Kidney (tissue), 14 donors: ENCODE measurements around the gene MRPL45. TPM values are rescaled to one million over a fixed set of nuclear protein-coding genes. Genes with fewer than 3 reads are reported as not detected.

ENCODE experiments used
- DNase-seq, 5 donors: peaks; one replicate each; pipeline ENCODE4 v3.0.0-alpha.2; 2013 to 2020
- FAIRE-seq: peaks from 2 replicates; lab custom pipeline; 2012; peaks lifted over from hg19 to GRCh38; lab: Jason Lieb, UNC
- H3K27ac ChIP-seq, 2 donors: one replicate each; pipeline ENCODE4 v1.7.0; 2013; ENCODE audit warnings: low read depth in 2 of 2, low read length in 2 of 2, inconsistent platforms in 1 of 2
- H3K27me3 ChIP-seq: one replicate; pipeline ENCODE4 v1.7.1; 2013; ENCODE audit warnings: low read length, inconsistent platforms; ENCODE audit not compliant: control insufficient read depth, insufficient read depth
- H3K36me3 ChIP-seq, 3 donors: one replicate each; pipeline versions ENCODE4 v1.7.0 to v1.7.1; 2013; ENCODE audit warnings: low read length in 3 of 3, control low read depth in 1 of 3, inconsistent platforms in 1 of 3; ENCODE audit not compliant: insufficient read depth in 3 of 3, control insufficient read depth in 2 of 3
- H3K4me1 ChIP-seq, 3 donors: one replicate each; pipeline versions ENCODE4 v1.7.0 to v1.7.1; 2013; ENCODE audit warnings: low read length in 3 of 3, inconsistent platforms in 1 of 3, low read depth in 1 of 3; ENCODE audit not compliant: control insufficient read depth in 2 of 3, insufficient read depth in 2 of 3
- H3K4me3 ChIP-seq, 3 donors: one replicate each; pipeline versions ENCODE4 v1.7.0 to v1.8.1; 2013; ENCODE audit warnings: low read length in 3 of 3, control low read depth in 1 of 3, inconsistent platforms in 1 of 3
- H3K9ac ChIP-seq, 3 donors: one replicate each; pipeline versions ENCODE4 v1.7.0 to v1.7.1; 2013; ENCODE audit warnings: low read length in 3 of 3, control low read depth in 1 of 3, inconsistent platforms in 1 of 3
- H3K9me3 ChIP-seq, 3 donors: one replicate each; pipeline versions ENCODE4 v1.7.0 to v1.7.1; 2013; ENCODE audit warnings: low read length in 3 of 3, control low read depth in 1 of 3, inconsistent platforms in 1 of 3; ENCODE audit not compliant: control insufficient read depth in 2 of 3, insufficient read depth in 1 of 3
- CTCF ChIP-seq: IDR thresholded peaks from 3 replicates; pipeline ENCODE4 v1.5.1; 2012; ENCODE audit warnings: mild to moderate bottlenecking, moderate library complexity, borderline replicate concordance; ENCODE audit not compliant: insufficient read depth; ENCODE audit errors: extremely low read depth
- intact Hi-C: fragments of 100-400 bp; cut with DNase I; formaldehyde crosslinking; loops from one replicate; pipeline ENCODE4 v1.11.1; 2022
- polyA plus RNA-seq: library from polyadenylated mRNA; stranded (reverse); fragments of 350-450 nt; fragmentation: Illumina TruSeq; extraction: RNeasy Lipid Tissue Mini Kit (QIAGEN cat#74804); gene quantifications from one replicate; pipeline ENCODE4 v1.2.3, GENCODE V29; 2014; ENCODE audit warnings: low read depth, low replicate concordance; ENCODE audit not compliant: insufficient read depth
- total RNA-seq: library from RNA; stranded (reverse); fragmentation: NEBNext Ultra II Directional; extraction: Animal tissue kit (Norgen Biotek cat#: 25700); gene quantifications from one replicate; pipeline ENCODE4 v1.2.1, GENCODE V29; 2021
- donor health status: control.
- donor health status: control.
- donor health status: control.
- donor health status: control.
- donor health status: control.
- donor health status: DM: yes; HTN: yes; CAD: no.
- donor health status: Normal renal cell carcinoma (clear cell type).

MRPL45 gene
- total and polyA plus RNA-seq, 2 donors from 2014 or later: 28.0 to 45.9 TPM

- H3K9me3 ChIP-seq: no peaks in the 10 kb centered on the region
- H3K27me3 ChIP-seq: no peaks in the 10 kb centered on the region
- no peaks in the 10 kb centered on the region for H3K4me1 ChIP-seq
- intact Hi-C loops: no loop called here
- no peak for TF ChIP-seq CTCF
- H3K4me3 ChIP-seq: no peak overlapping the region
- H3K36me3 ChIP-seq: peaks cover 0 to 9% (median 9%) of the 10 kb centered on the region in 3 donors
- no peak for FAIRE-seq
- H3K27ac ChIP-seq: no peak overlapping the region
- DNase-seq: no peak
- no peak overlapping the region for H3K9ac ChIP-seq
Observed at GRCh38 chr17:38315497-38315896, 18.5 kb downstream of the MRPL45 start.

- H3K9me3 ChIP-seq: no peaks in the 10 kb centered on the region
- intact Hi-C loops: no loop called here
- H3K27ac ChIP-seq: no peak overlapping the region
- peaks cover 0 to 12% (median 9%) of the 10 kb centered on the region in 3 donors for H3K36me3 ChIP-seq
- H3K9ac ChIP-seq: no peak overlapping the region
- FAIRE-seq (no peak), DNase-seq (no peak)
- H3K4me1 ChIP-seq: no peaks in the 10 kb centered on the region
- no peaks in the 10 kb centered on the region for H3K27me3 ChIP-seq
- TF ChIP-seq CTCF: no peak
- H3K4me3 ChIP-seq: no peak overlapping the region
Observed at GRCh38 chr17:38317081-38317480, 20.1 kb downstream of the MRPL45 start.

DNA sequence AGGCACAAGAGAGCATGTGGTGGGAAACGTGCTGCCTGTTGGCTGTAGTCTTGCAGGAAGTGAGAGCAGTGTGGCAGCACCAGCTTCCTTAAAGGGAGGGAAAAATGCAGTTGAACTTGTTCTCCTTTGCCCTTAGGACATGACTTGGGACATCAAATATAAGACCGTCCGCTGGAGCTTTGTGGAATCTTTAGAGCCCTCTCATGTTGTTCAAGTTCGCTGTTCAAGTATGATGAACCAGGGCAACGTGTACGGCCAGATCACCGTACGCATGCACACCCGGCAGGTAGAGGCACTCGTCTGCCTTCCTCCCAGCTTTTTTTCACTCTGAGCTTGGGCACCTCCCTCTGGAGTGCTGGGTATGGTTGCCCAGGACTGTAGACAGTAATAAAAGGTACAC, 23.5 kb downstream of the MRPL45 start:
- Histone ChIP-seq H3K9ac (no peak overlapping the region), H3K27ac (no peak overlapping the region), H3K9me3 (no peaks in the 10 kb centered on the region), H3K27me3 (no peaks in the 10 kb centered on the region), H3K4me3 (no peak overlapping the region), H3K4me1 (no peaks in the 10 kb centered on the region), H3K36me3 (peaks cover 4 to 12% (median 10%) of the 10 kb centered on the region in 3 donors)
- no peak for DNase-seq
- no peak for TF ChIP-seq CTCF
- no peak for FAIRE-seq
- intact Hi-C loops: no loop called here
